Right ventricle myocardium superior (tissue), 1 donor: ENCODE measurements around the gene ADCY10. TPM values are rescaled to one million over a fixed set of nuclear protein-coding genes. Genes with fewer than 3 reads are reported as not detected.
"Not testable (repeated sequence)": the region's sequence is repeated elsewhere in the genome, so short reads cannot be mapped to it uniquely, and the experiment has no call there.

Source experiments
- ATAC-seq: fragments of 200-7000 bp; cut with Tn5 transposase; one replicate; pipeline ENCODE4 v1.9.1; 2020; ENCODE audit warnings: mild to moderate bottlenecking; ENCODE audit not compliant: poor library complexity
- DNase-seq: peaks from one replicate; pipeline ENCODE4 v3.0.0-alpha.2; 2020
- intact Hi-C: fragments of 100-400 bp; cut with DNase I; formaldehyde crosslinking; loops from one replicate; pipeline ENCODE4 v1.11.2; 2022
- total RNA-seq: library from RNA; stranded (reverse); fragmentation: NEBNext Ultra II Directional; extraction: Animal tissue kit (Norgen Biotek cat#: 25700); gene quantifications from one replicate; pipeline ENCODE4 v1.2.1, GENCODE V29; 2021
- donor health status: DM: no; HTN: yes; CAD: no; lungs with severe emphysema.

The ADCY10 gene
- total RNA-seq, 1 donor from 2014 or later: 0.05 TPM

- DNase-seq (no peak), ATAC-seq (no peak)
- intact Hi-C loops: no loop called here
These were observed 15.8 kb upstream of the ADCY10 start for GRCh38 chr1:167929725-167930124.

DNA sequence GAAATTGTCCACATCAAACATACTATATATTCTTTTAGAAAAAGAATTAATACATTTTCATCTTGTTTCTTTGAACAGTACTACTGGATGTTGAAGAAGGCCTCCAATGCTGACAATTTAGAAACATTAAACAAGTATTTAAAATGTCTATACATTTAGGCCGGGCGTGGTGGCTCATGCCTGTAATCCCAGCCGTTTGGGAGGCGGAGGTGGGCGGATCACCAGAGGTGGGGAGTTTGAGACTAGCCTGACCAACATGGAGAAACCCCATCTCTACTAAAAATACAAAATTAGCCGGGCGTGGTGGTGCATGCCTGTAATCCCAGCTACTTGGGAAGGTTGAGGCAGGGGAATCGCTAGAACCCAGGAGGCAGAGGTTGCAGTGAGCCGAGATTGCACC lies 15.0 kb upstream of the ADCY10 start:
- intact Hi-C loops, DNase-seq, ATAC-seq: not testable (repeated sequence)

DNA sequence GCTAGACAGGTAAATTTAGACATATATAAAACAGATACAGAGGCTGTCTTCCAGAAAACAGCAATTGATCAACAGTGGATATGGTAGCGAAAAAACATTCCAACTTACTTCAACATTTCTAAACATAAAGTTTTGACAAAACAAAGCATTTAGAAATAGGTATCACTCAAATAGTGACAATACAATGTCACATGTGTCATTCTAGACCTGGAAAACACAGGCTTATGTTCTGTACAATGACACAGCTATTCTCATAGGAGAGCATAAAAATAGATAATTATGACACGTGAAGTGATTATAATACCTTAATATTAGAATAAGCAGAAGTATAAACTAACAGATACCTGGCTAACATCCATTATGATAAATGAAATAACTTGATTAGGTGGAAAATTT lies 14.5 kb upstream of the ADCY10 start:
- ATAC-seq: no peak
- intact Hi-C loops: no loop called here

GRCh38 chr1:167927046-167927754 lies 13.3 kb upstream of the ADCY10 start:
- ATAC-seq (no peak), DNase-seq (no peak)
- intact Hi-C loops: no loop called here

More for the DNA sequence above, 14.5 kb upstream of the ADCY10 start:
- no peak for DNase-seq

- ATAC-seq (no peak), DNase-seq (no peak)
- intact Hi-C loops: no loop called here
These were observed 12.6 kb upstream of the ADCY10 start for GRCh38 chr1:167926486-167926997.

DNA sequence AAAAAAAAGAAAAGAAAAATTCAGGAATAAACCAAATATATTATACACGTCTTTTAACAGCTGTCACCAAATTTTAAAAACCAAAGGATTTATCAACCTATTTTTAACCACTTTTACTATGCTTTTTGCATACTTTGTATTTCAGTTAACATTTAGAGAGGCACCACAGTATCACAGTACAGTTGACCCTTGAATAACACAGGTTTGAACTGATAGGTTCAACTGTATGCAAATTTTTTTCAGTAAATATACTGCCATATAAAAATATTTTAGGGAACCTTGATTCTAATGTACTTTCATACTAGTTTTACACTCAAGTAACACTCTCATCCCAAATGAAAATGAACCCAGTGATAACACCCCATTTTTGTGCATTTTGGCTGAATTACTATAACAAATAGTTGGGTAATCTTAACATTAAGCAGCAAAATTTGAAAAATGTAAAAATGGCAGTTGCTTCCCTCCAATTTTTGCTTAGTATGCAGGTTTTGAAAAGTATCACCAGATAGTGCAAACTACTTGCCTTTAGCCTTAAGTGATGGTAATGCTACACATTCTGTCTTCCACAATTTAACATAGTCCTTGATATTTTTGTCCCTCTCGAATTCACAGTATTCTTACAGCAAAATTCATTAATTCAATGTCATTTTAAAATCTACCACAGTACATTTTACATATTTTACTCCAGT lies 10.8 kb upstream of the ADCY10 start:
- no peak for ATAC-seq

DNA sequence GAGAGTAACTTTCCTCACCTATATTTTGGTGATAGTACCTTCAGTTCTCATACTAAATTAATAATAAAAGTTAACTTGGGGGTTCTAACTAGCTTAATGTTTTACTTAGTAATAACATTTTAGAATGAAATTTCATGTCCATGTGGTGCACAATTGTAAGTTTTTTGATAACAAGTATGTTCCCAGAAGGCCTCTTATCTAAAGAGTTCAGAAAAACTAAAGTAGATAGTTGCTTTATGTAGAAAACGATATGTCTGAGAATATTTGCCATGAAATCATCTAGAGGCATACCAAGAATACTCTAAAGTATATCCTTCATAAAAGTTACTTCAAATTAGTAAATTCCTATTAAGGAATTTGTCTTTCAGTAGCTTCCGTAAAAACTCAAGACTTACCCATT lies 10.2 kb upstream of the ADCY10 start:
- intact Hi-C loops: no loop called here
- DNase-seq (no peak), ATAC-seq (no peak)

More for the DNA sequence above, 10.8 kb upstream of the ADCY10 start:
- DNase-seq: no peak
- intact Hi-C loops: no loop called here

- DNase-seq (no peak), ATAC-seq (no peak)
- intact Hi-C loops: no loop called here
These were observed 9.6 kb upstream of the ADCY10 start for GRCh38 chr1:167923324-167924056.

- no peak for ATAC-seq
- no peak for DNase-seq
- intact Hi-C loops: no loop called here
These were observed 8.7 kb upstream of the ADCY10 start for GRCh38 chr1:167922611-167923074.

DNA sequence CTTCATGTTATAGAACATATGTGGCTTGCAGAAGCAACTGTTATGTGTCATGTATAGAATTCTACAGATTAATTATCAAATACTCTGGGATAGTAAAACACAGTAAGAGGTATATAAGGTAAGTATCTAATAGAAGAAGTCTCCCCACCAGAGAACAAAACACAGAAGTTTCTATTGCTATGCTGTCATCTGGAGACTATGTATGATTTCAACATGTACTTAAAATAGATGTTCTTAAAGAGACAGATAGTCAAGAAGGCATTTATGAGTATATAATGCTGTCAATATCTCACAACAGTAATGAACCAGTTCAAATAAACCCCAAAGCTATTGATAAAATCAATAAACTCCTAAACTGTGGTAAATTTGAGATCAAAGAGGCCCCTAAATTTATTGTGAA lies 8.1 kb upstream of the ADCY10 start:
- no peak for DNase-seq
- peak; percentile 77 for ATAC-seq
- intact Hi-C loops: no loop called here

- DNase-seq: no peak
- intact Hi-C loops: no loop called here
- no peak for ATAC-seq
These were observed 3.0 kb upstream of the ADCY10 start for GRCh38 chr1:167916766-167917511.

DNA sequence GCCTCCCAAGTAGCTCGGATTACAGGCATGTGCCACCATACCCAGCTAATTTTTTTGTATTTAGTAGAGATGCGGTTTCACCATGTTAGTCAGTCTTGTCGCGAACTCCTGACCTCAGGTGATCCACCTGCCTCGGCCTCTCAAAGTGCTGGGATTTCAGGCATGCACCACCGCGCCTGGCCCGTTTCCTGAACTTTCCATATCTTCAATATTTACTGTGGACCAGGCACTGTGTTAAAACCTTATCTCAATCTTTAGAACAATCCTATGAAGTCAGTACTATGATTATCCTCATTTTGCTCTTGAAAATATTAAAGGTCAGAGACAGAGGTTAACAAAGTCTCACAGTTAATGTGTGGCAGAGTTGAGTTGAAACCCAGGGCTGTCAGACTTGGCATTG lies 1.6 kb upstream of the ADCY10 start:
- intact Hi-C loops: no loop called here
- ATAC-seq (no peak), DNase-seq (no peak)

- intact Hi-C loops: no loop called here
- no peak for DNase-seq
- ATAC-seq: no peak
These were observed 1.6 kb downstream of the ADCY10 start for GRCh38 chr1:167912294-167912693.

DNA sequence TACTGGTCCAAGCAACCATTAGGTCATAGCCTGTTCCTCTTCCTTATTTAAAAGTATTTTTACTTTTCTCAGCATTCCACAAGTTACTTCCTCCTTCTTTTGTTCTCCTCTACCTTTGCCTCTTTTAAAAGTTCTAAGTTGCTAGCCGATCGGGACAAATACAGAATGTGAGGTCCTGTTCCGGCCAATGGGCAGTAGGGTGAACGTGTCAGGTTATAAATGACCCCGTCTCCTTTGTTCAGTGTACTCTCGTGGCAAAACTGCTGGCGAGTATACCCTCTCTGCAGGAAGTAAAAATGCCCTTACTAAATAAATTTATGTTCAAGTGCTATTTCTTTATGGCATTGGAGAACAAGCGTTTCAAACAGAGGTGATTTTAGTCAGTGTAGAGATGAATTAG lies 2.5 kb downstream of the ADCY10 start:
- ATAC-seq (no peak), DNase-seq (no peak)
- intact Hi-C loops: no loop called here

DNA sequence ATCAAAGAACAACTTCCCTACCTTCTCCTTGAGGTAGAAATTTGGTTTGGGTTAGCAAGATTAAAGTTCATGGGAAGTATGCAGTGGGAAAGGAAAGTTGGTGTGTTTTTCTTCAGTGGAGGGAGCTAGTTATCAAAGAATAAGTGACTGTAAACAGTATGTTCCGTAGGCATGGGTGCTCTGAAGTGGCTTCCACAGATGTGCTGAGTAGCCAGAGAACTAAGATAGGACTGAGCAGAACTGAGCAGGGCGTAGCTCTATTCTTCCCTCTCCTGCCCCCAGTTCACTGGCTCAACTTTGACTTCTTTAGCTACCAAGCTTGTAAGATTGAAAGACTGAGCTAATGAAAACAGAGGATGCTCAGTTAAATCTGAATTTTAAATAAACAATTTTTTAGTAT lies 3.4 kb downstream of the ADCY10 start:
- no peak for DNase-seq
- intact Hi-C loops: no loop called here
- ATAC-seq: peak; percentile 77

- no peak for ATAC-seq
- intact Hi-C loops: no loop called here
These were observed 4.2 kb downstream of the ADCY10 start for GRCh38 chr1:167909691-167910180.

GRCh38 chr1:167905671-167906070 lies 8.3 kb downstream of the ADCY10 start:
- intact Hi-C loops: no loop called here
- no peak for DNase-seq
- no peak for ATAC-seq

More at GRCh38 chr1:167909691-167910180, 4.2 kb downstream of the ADCY10 start:
- DNase-seq: no peak

DNA sequence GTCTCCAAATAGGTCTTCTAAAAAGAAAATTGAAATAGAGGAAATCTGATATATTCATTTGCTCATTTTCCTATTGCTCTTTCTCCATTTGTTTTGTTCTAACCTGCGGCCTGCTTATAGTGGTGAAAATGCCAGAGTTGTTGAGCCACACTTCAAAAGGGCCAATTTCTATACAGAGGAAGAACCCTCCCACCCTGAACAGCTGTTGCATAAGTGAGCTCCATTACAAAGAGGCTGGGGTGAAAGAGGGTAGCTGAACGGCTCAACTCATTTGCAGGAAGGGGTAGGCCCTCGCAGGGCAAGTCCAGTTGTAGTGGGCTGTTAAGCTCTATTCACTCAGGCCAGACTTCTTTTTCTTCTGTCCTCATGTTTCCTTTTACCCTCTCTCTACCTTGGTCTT lies 8.8 kb downstream of the ADCY10 start:
- intact Hi-C loops: no loop called here
- DNase-seq: no peak
- ATAC-seq: no peak
